Suprapubic skin (tissue), 3 donors: ENCODE measurements around the gene DNAJB7.

Experiments
- CTCF ChIP-seq, 2 donors: fragments of 200-600 bp in 1 of 2; fragments of 450-650 bp in 1 of 2; sonication (generic) in 1 of 2; IDR thresholded peaks; one replicate each; pipeline ENCODE4 v1.5.1; 2016 to 2019; ENCODE audit warnings: antibody characterized with exemption in 2 of 2, mild to moderate bottlenecking in 1 of 2, moderate library complexity in 1 of 2
- POLR2A ChIP-seq, 2 donors: fragments of 450-650 bp; IDR thresholded peaks; one replicate each; pipeline ENCODE4 v1.6.1; 2017; ENCODE audit warnings: antibody characterized with exemption in 2 of 2, mild to moderate bottlenecking in 2 of 2, moderate library complexity in 2 of 2

GRCh38 chr22:40890881-40891280 is 29.0 kb upstream of the DNAJB7 start:
- TF ChIP-seq CTCF (IDR thresholded peaks at IDR 0.05) = no peak
- no peak for TF ChIP-seq POLR2A (IDR thresholded peaks at IDR 0.05)
